Measurements from ENCODE around the gene ARID1A.

Gene ARID1A

DNA sequence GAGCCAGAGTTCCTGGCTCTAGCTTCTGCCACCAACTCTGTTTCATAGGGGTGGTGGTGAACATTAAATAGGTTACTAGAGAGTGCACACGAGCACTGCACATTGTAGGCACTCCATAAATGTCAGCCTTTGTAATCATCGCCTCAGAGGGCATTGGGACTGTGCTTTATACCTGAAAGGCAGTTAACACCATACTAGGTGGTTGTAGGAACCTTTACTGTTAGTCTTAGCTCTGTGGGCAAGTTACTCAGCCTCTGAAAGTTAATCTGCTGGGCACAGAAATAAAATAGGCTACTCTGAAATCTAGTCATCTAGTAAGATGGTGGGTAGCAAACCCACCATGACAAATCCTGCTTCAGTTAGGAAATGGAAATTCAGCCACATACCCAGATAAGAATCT, 37.6 kb downstream of the ARID1A start:
- H3K4me3 ChIP-seq (ENCODE audit: low read depth, low read length), result no peak overlapping the region
- TF ChIP-seq POLR2A (IDR thresholded peaks at IDR 0.05; ENCODE audit: extremely low read depth, insufficient read length) (no peak), MYC (IDR thresholded peaks at IDR 0.05; ENCODE audit: low read depth, low read length) (no peak)
- TF ChIP-seq, protein P1, sequence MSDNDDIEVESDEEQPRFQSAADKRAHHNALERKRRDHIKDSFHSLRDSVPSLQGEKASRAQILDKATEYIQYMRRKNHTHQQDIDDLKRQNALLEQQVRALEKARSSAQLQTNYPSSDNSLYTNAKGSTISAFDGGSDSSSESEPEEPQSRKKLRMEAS (IDR thresholded peaks at IDR 0.05; ENCODE audit: low read depth, low read length), result no peak
- TF ChIP-seq, protein P2, sequence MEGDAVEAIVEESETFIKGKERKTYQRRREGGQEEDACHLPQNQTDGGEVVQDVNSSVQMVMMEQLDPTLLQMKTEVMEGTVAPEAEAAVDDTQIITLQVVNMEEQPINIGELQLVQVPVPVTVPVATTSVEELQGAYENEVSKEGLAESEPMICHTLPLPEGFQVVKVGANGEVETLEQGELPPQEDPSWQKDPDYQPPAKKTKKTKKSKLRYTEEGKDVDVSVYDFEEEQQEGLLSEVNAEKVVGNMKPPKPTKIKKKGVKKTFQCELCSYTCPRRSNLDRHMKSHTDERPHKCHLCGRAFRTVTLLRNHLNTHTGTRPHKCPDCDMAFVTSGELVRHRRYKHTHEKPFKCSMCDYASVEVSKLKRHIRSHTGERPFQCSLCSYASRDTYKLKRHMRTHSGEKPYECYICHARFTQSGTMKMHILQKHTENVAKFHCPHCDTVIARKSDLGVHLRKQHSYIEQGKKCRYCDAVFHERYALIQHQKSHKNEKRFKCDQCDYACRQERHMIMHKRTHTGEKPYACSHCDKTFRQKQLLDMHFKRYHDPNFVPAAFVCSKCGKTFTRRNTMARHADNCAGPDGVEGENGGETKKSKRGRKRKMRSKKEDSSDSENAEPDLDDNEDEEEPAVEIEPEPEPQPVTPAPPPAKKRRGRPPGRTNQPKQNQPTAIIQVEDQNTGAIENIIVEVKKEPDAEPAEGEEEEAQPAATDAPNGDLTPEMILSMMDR (IDR thresholded peaks at IDR 0.05; ENCODE audit: low read depth, low read length), result no peak
- no peak for DNase-seq (ENCODE audit: low read depth)

DNA sequence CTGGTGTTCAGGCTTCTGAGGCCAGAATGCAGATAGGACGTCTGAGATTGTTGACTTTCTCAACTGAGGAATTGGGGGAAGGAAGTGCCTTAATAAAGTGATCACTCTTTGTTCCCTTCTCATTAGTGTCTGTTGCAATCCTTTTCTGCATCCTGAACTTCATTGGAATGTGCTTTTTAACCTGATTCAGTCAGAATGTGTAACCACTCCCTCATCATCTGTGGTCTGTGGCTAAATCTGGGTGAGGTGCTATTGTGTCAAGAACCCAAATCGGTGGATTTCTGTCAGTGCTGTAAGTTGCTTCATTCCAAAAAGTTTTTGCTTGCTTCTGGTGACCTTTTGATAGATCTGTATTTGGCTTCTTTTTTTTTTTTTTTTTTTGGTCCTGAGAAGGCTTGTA, 38.2 kb downstream of the ARID1A start:
- TF ChIP-seq, protein P1 (IDR thresholded peaks at IDR 0.05; ENCODE audit: low read depth, low read length), result no peak
- TF ChIP-seq, protein P2 (IDR thresholded peaks at IDR 0.05; ENCODE audit: low read depth, low read length), result no peak
- TF ChIP-seq MYC (IDR thresholded peaks at IDR 0.05; ENCODE audit: low read depth, low read length) (no peak), POLR2A (IDR thresholded peaks at IDR 0.05; ENCODE audit: extremely low read depth, insufficient read length) (no peak)
- no peak for DNase-seq (ENCODE audit: low read depth)
- no peak overlapping the region for H3K4me3 ChIP-seq (ENCODE audit: low read depth, low read length)

DNA sequence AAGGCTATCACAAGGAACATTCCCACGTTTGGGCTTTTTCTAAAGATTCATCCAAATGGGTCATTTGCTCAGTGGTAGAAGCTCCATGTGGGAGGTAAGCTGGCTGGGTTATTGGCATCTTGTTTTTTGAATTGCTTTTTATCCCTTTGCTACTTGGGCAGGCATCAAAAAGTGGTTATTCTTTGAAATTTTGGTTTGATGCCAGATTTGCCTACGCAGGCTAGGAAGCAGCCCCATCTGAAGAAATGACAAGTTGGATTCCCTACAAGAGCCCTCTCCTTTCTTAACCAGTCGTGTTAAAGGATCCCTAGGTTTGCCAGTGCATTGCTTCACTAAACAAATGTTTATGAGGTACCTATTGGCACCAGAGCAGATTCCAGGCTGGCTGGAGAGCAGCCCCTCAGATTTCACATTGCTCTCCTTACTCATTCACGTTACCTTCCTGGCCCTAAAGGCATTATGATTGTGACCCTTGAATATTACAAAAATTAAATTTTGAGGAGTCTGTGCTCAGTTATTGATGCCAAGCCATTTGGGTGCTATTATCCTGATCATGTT, 38.8 kb downstream of the ARID1A start:
- TF ChIP-seq, protein P1 (IDR thresholded peaks at IDR 0.05; ENCODE audit: low read depth, low read length), result no peak
- TF ChIP-seq MYC (IDR thresholded peaks at IDR 0.05; ENCODE audit: low read depth, low read length) (no peak), POLR2A (IDR thresholded peaks at IDR 0.05; ENCODE audit: extremely low read depth, insufficient read length) (no peak)
- no peak overlapping the region for H3K4me3 ChIP-seq (ENCODE audit: low read depth, low read length)
- DNase-seq (ENCODE audit: low read depth), result no peak

DNA sequence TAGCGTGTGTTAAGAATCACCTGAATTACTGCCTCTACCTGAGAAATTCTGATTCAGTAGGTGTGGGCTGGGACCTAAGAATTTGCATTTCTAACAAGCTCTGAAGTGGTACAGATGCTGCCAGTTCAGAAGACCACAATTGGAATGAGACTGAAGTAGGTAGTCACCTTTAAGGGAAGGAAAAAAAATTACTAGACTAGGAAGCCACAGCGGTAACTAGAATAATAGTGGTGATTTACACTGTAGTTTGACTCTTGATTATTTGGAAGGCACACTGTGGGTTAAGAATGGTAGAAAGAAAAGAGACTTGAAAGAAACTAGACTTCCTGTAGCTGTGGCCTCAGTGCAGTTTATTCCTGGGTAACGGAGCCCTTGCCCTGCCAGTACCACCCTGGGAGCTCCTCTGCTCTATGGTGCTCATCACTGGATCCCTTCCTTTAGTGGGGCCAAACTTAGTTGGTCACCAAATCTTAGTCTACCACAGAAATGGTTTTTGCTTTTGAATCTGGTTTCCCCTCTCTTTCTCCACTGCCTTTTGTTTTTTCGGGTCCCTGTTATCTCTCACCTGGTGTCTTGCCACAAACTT, 43.6 kb downstream of the ARID1A start:
- H3K4me3 ChIP-seq (ENCODE audit: low read depth, low read length), result no peak overlapping the region
- TF ChIP-seq POLR2A (IDR thresholded peaks at IDR 0.05; ENCODE audit: extremely low read depth, insufficient read length) (no peak), MYC (IDR thresholded peaks at IDR 0.05; ENCODE audit: low read depth, low read length) (no peak)
- TF ChIP-seq, protein P2 (IDR thresholded peaks at IDR 0.05; ENCODE audit: low read depth, low read length), result no peak
- TF ChIP-seq, protein P1 (IDR thresholded peaks at IDR 0.05; ENCODE audit: low read depth, low read length), result no peak
- no peak for DNase-seq (ENCODE audit: low read depth)

DNA sequence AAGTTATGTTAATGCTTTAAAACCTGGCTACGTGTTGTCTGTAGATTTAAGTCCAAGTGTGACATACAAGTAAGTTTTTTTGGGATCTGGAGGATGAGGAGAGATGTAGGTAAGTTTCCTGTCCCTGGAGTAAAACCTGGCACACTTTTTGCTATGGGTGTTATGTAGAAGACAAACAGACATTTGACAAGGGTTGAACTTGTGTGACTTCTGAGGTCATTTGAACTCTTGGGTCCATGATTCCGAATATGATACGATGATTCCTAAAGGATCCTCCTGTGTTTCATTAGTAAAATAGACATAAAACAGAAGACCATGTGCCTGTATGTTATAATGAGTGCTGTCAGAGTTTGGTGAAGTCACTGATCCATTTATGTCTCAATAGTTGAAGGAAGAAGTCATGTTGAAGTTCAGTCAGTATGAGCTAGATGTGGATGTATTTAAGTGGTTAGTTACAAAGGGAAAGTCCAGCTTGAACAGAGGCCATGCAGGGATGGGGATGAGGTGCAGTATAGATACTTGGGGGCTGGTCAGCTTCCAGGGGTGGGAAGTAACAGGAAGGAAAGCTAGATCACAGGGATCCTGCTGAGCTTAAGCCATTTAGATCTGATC, 44.3 kb downstream of the ARID1A start:
- no peak overlapping the region for H3K4me3 ChIP-seq (ENCODE audit: low read depth, low read length)
- no peak for DNase-seq (ENCODE audit: low read depth)
- TF ChIP-seq, protein P1 (IDR thresholded peaks at IDR 0.05; ENCODE audit: low read depth, low read length), result no peak
- TF ChIP-seq, protein P2 (IDR thresholded peaks at IDR 0.05; ENCODE audit: low read depth, low read length), result no peak
- TF ChIP-seq MYC (IDR thresholded peaks at IDR 0.05; ENCODE audit: low read depth, low read length), result no peak
- TF ChIP-seq POLR2A (IDR thresholded peaks at IDR 0.05; ENCODE audit: extremely low read depth, insufficient read length), result no peak

DNA sequence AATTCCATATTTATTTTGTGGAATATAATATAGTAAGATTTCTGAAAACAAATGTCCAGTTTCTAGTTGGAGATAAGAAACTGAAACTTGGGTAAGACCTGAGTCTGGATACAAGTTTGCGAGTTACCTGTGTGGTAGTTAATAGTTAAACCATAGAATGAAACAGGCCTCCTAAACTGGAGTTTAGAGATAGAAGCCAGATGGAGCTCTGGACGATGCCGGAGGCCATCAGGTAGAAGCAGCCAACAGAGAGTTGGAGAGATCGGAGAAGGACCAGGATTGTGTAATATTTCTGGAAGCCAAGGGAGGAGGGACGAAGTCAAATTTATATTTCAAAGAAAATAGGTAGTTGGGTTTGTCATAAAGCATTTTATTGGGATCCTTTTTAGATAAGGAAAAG, 45.1 kb downstream of the ARID1A start:
- H3K4me3 ChIP-seq (ENCODE audit: low read depth, low read length), result no peak overlapping the region
- DNase-seq (ENCODE audit: low read depth), result no peak
- TF ChIP-seq POLR2A (IDR thresholded peaks at IDR 0.05; ENCODE audit: extremely low read depth, insufficient read length) (no peak), MYC (IDR thresholded peaks at IDR 0.05; ENCODE audit: low read depth, low read length) (no peak)
- TF ChIP-seq, protein P1 (IDR thresholded peaks at IDR 0.05; ENCODE audit: low read depth, low read length), result no peak
- TF ChIP-seq, protein P2 (IDR thresholded peaks at IDR 0.05; ENCODE audit: low read depth, low read length), result no peak
